Measurements from ENCODE around the gene SLC8A3.

The SLC8A3 gene

GRCh38 chr14:70057519-70058136 is 131.1 kb downstream of the SLC8A3 start:
- no peak overlapping the region for H2AFZ ChIP-seq (ENCODE audit: low read length)
- H3K36me3 ChIP-seq (ENCODE audit: insufficient read depth, low read length): no peaks in the 10 kb centered on the region
- H4K20me1 ChIP-seq (ENCODE audit: insufficient read depth, low read length, poor library complexity, severe bottlenecking): no peaks in the 10 kb centered on the region
- no peaks in the 10 kb centered on the region for H3K27me3 ChIP-seq (ENCODE audit: insufficient read depth, low read length, poor library complexity, severe bottlenecking)
- H3K9me2 ChIP-seq (replicated peaks; ENCODE audit: low read depth, low read length): no peaks in the 10 kb centered on the region
- no peaks in the 10 kb centered on the region for H3K4me1 ChIP-seq (ENCODE audit: insufficient read depth, low read length, poor library complexity, severe bottlenecking)
- no peak overlapping the region for H3K9ac ChIP-seq (ENCODE audit: low read depth, low read length, poor library complexity, severe bottlenecking)
- H3K4me2 ChIP-seq (ENCODE audit: low read depth, low read length, poor library complexity, severe bottlenecking): no peak overlapping the region
- H3F3A ChIP-seq (ENCODE audit: low read depth): no peaks in the 10 kb centered on the region
- H3K4me3 ChIP-seq (ENCODE audit: low read length, poor library complexity, severe bottlenecking): no peak overlapping the region
- H3K9me3 ChIP-seq (ENCODE audit: insufficient read depth, low read depth, low read length): no peaks in the 10 kb centered on the region
- TF ChIP-seq EZH2phosphoT487 (IDR thresholded peaks at IDR 0.05; ENCODE audit: borderline replicate concordance) (no peak), CTCF (conservative IDR thresholded peaks at IDR 0.05; ENCODE audit: low read length) (no peak)
- H3K79me2 ChIP-seq (ENCODE audit: insufficient read depth, low read length): no peaks in the 10 kb centered on the region

- Histone ChIP-seq H3K9ac (ENCODE audit: low read depth, low read length, poor library complexity, severe bottlenecking) (no peak overlapping the region), H4K20me1 (ENCODE audit: insufficient read depth, low read length, poor library complexity, severe bottlenecking) (no peaks in the 10 kb centered on the region)
Measured at GRCh38 chr14:70052990-70053389, 135.8 kb downstream of the SLC8A3 start.

GRCh38 chr14:70050136-70050535 is 138.6 kb downstream of the SLC8A3 start:
- H2AFZ ChIP-seq (ENCODE audit: low read length): no peak overlapping the region
- H3K9ac ChIP-seq (ENCODE audit: low read depth, low read length, poor library complexity, severe bottlenecking): no peak overlapping the region
- H3K9me2 ChIP-seq (replicated peaks; ENCODE audit: low read depth, low read length): no peaks in the 10 kb centered on the region
- TF ChIP-seq CTCF (conservative IDR thresholded peaks at IDR 0.05; ENCODE audit: low read length) (no peak), EZH2phosphoT487 (IDR thresholded peaks at IDR 0.05; ENCODE audit: borderline replicate concordance) (no peak)
- no peak overlapping the region for H3K4me2 ChIP-seq (ENCODE audit: low read depth, low read length, poor library complexity, severe bottlenecking)
- no peak overlapping the region for H3K4me3 ChIP-seq (ENCODE audit: low read length, poor library complexity, severe bottlenecking)
- no peaks in the 10 kb centered on the region for H3K79me2 ChIP-seq (ENCODE audit: insufficient read depth, low read length)
- no peaks in the 10 kb centered on the region for H3F3A ChIP-seq (ENCODE audit: low read depth)
- H3K9me3 ChIP-seq (ENCODE audit: insufficient read depth, low read depth, low read length): no peaks in the 10 kb centered on the region
- no peaks in the 10 kb centered on the region for H3K27me3 ChIP-seq (ENCODE audit: insufficient read depth, low read length, poor library complexity, severe bottlenecking)
- H4K20me1 ChIP-seq (ENCODE audit: insufficient read depth, low read length, poor library complexity, severe bottlenecking): no peaks in the 10 kb centered on the region
- no peaks in the 10 kb centered on the region for H3K4me1 ChIP-seq (ENCODE audit: insufficient read depth, low read length, poor library complexity, severe bottlenecking)
- H3K36me3 ChIP-seq (ENCODE audit: insufficient read depth, low read length): no peaks in the 10 kb centered on the region

More at GRCh38 chr14:70052990-70053389, 135.8 kb downstream of the SLC8A3 start:
- Histone ChIP-seq H3K4me3 (ENCODE audit: low read length, poor library complexity, severe bottlenecking) (no peak overlapping the region), H3K27me3 (ENCODE audit: insufficient read depth, low read length, poor library complexity, severe bottlenecking) (no peaks in the 10 kb centered on the region), H2AFZ (ENCODE audit: low read length) (no peak overlapping the region), H3K9me3 (ENCODE audit: insufficient read depth, low read depth, low read length) (no peaks in the 10 kb centered on the region), H3K79me2 (ENCODE audit: insufficient read depth, low read length) (no peaks in the 10 kb centered on the region), H3K36me3 (ENCODE audit: insufficient read depth, low read length) (no peaks in the 10 kb centered on the region), H3K4me2 (ENCODE audit: low read depth, low read length, poor library complexity, severe bottlenecking) (no peak overlapping the region), H3K4me1 (ENCODE audit: insufficient read depth, low read length, poor library complexity, severe bottlenecking) (no peaks in the 10 kb centered on the region), H3F3A (ENCODE audit: low read depth) (no peaks in the 10 kb centered on the region), H3K9me2 (replicated peaks; ENCODE audit: low read depth, low read length) (no peaks in the 10 kb centered on the region)
- TF ChIP-seq CTCF (conservative IDR thresholded peaks at IDR 0.05; ENCODE audit: low read length) (no peak), EZH2phosphoT487 (IDR thresholded peaks at IDR 0.05; ENCODE audit: borderline replicate concordance) (no peak)

All from Loucy (cell line).